HG02588 (cell line): ENCODE data around the gene LY86.

Experiments
- ATAC-seq: cut with Tn5 transposase; IDR thresholded peaks from one replicate; pipeline ENCODE4 v1.9.1; 2021; ENCODE audit warnings: mild to moderate bottlenecking, moderate library complexity; ENCODE audit not compliant: unreplicated experiment

Gene LY86

DNA sequence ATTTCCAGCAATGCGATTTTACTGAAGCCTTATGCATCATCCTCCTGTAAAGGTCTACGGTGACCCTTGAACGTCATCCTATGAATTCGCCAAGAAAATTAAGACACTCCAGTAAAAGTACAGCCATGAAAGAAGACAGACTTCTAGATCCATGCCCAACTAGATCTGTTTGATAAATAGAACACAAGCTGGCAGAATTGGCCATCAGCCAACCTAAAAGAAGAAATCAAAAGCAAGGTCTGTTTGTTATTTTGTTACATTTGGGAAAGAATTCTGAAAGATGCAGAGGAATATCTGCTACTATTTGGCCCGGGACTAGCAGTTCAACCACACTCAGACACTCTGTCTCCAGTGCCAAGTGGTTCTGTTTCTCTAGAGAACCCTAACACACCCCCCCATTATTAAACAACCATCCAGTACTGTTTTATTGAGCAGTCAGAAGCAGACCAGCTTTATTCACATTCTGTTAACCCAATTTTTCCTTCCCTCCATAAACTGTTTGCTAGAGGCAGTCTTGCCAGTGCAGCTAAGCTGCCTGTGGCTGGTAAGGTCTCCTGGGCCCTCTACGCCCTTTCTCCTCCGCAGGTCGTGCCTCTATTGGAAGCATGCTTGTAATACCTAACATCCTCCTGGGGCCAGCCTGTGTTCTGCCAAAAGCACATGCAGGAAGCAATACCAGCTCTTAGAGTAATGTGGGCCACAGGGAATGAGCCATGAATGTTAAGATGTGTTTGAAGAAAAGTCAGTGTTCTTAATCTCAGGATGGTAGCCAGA lies 30.7 kb downstream of the LY86 start:
- no peak for ATAC-seq

DNA sequence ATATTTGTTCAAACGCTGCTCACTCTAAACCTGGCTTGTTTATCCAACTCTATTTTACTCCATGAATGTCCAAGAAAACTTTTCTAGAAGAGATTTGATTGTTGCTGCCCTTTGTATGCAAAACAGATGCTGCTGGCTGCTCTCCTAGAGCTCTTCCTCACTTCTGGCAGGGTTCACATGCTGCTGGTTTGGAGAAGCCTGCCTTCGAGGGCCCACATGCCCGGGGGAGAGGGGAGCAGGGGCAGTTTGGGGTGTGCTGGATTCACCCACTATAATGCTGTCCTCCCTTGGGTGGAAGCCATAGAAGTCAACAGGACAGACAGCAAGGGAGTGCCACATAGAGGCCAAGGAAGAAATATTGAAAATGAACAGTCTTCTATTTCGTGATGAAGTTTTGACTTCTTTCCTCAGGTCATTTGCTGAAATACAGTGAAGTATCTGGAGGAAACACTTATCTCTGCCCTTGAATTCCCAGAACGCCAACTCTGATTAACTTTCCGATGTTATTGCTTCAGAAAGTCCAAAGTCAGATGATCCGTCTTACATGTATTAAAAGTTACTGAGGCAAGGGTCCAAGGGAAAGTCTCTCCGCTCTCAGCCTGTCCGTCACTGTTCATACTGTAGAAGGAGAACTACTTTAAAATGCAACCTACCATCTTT lies 32.4 kb downstream of the LY86 start:
- ATAC-seq: no peak

DNA sequence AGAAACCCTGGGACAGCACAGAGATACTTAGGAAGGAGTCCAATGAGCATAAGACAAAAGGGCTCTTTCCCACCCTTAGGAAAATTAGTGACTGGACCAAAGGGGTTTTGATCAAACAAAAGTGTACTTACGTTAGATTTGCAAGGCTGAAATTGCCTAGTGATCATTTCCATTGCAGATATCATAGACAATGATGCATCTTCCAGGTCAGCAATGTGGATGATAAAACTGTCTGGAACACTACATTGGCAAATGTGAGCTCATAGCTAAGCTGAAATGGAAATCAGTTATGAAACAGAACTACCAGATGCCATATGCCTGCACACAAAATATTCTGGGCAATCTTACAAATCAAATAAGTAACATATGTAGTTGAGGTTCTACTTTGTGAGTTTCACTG lies 34.0 kb downstream of the LY86 start:
- no peak for ATAC-seq

DNA sequence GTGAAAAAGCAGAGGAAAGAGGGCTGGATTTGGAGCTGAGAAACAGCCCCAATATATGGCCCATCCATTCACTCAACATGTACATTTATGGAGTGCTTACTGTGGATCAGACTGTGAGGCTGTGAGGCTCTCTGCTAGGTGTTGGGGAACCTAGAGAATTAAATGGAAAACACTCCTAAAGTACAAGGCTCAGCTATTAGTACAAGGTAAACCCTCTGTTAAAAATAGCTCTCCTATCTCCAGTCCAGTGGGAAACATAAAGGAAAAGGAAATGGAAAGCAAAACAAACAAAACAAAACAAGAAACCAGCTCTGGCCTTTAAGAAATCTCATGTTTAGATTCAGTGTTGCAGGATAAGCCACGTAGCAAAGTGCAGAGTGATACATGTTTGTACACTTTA lies 35.0 kb downstream of the LY86 start:
- ATAC-seq: no peak

DNA sequence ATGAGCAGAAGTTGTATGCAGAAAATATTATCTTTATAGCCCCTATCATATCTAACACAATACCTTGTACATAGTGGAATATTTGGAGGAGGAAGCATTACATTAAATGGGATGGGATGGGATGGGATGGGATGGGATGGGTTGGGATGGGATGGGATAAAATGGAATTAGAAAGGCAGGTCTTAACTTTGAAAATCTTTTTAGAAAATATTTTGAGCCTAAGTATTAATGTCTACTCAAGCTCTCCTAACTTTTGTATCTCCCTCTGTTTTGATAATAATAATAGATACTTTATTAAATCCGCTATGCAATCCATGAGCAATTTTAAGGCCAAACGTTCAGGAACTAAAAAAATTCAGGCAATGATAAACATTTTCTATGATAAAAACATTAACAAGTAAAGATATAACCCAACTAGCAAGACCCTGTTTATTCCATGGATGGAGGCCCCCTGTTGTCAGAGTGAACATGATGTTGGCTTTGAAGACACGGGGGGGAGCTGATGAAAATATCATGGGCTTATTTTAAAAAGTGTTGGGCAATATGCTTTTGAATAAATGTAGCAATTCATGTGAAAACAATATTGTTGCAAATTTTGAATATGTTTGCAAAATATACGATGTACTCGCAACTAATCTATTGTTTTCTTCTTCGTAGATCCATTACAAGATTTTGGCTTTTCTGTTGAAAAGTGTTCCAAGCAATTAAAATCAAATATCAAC lies 35.9 kb downstream of the LY86 start:
- ATAC-seq: no peak

DNA sequence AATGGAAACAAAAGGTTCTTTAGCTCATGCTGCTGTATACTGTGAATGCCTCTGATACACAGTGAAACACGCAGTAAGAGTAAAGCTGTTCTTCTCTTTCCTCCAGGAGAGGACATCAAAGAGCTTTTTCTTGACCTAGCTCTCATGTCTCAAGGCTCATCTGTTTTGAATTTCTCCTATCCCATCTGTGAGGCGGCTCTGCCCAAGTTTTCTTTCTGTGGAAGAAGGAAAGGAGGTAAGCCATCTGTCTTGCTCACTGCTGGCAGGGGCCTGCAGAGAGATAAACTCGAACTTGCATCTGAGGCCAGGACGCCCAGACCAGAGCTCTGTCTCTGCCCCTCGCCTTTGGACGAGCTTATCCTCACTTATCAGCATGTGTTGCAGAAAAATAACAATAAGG lies 37.7 kb downstream of the LY86 start:
- no peak for ATAC-seq

DNA sequence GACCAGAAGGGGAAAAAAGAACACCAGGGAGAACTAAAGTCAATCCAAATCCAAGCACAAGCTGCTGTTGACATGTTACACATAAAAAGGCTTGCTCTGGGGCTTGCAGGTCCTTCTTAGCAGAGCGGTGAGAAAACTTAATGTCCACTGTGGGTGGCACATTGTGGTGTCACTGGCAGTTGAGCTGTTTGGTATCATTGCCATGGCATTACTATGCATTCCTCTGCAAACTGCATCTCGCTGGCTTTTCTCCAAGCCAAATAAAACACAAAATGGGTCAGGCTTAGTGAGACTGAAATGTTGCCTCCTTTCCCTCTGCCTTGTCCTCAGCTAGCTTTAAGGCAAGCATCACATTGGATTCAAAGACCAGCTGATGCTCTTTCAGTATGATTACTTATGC lies 40.9 kb downstream of the LY86 start:
- no peak for ATAC-seq

DNA sequence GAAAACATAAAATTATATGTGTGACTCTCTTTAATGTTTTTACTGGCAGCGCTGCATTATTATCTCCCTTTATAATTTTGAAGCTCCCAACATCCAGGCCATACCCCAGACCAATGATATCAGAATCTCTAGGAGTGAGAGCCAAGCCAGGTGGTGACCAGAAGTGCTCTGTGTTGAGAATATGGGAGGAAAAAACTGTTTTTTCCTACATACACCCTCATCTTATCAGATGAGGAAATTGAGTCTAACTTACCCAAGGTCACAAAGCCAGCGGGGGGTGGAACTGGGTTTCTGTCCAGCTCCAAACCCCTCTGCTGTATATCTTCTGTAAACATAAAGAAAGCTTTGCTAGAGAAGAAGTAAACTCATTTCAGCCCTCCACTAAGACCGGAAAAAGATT lies 42.5 kb downstream of the LY86 start:
- ATAC-seq: no peak

DNA sequence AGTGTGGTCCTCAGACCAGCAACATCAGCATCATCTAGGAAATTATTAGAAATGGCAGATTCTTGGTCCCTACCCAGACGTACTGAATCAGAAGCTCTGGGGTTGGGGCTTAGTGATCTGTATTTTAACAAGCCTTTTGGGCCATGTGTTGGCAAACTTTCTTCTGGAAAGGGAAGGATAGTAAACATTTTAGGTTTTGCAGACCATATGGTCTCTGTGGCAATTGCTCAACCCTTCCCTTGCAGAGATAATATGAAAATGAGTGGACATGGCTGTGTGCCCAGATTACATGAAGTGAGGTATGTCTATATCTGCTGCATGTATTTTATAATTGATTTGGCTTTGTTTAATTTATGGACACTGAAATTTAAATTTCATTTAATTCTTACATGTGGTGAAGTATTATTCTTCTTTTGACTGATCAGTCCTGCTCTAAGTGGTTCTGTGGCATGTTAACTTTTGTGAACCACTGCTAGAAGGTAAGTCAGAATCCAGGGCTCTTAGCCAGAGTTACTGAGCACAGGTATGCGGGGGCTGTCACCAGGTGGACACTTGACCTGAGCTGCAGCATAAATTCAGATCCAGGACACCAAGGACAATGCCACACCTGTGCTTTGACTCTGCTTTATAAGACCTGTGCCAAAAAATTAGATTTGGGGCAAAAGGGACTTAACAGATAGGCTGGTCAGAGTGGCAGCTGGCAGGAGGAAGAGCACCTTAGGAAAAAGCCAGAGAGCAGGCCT lies 43.2 kb downstream of the LY86 start:
- ATAC-seq: no peak

DNA sequence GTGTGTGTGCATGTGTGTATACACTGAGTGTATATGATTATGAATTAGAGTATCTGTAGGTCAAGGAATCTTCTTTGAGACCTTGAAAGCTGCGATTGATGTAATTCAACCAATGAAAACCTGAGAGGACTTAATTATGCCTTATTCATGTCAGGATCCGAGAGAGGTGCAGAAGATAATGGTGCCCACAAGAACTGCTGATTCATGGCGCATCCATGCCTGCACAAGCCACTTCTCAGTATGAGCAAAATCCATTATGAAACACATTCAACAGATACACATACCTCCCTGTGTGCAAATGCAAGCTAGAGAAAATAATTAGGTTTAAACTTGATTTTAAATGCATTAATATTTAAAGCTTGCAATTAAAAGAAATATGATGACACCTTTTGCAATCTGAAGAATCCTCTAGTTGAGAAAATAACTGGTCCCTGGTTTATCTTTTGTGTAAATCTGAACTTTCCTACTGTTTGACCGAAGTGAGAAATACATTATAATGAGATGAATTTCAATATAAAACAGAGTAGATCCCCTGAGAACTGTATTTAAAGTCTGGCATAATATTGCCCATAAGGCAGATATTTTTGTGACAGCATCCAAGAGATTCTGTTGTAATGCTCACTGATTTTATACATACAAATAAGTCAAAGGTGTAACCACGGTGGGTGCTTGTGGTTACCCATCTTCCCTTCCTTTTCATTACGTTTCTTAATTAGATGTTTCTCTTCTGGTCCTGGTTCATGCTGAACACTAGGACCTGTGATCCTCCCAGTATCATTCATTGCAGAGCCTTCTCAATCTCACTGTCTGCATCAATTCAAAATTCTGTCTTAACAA lies 45.6 kb downstream of the LY86 start:
- ATAC-seq: no peak

DNA sequence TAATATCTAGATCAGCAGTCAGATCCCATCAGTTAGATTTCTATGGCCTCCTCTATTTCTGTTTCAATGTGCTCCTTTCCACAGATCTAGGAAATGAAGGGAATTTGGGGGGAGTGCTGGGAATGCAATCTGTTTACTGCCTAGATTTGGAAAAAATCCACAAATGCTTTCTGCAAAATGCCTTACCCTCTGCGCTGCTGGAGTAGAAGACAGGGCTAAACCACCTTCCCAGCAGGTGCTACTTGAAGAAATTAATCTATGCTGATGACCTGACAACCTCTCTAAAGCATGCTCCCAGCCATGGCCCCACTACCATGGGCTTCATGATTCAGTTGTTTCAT lies 46.2 kb downstream of the LY86 start:
- no peak for ATAC-seq

DNA sequence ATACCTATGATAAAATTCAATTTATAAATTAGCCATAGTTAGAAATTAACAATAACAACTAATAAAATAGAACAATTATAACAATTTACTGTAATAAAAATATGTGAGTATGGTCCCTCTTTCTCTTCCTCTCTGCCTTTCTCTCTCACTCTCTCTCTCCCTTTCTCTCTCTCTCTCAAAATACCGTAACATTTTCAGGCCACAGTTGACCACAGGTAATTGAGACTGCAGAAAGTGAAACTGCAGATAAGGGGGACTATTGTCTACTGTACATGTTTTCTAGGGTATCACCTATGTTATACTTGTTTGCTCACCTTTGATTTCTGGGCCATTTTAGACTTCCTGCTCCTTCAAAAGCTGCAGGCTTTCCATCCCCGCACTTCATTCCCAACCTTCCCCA lies 46.8 kb downstream of the LY86 start:
- no peak for ATAC-seq

DNA sequence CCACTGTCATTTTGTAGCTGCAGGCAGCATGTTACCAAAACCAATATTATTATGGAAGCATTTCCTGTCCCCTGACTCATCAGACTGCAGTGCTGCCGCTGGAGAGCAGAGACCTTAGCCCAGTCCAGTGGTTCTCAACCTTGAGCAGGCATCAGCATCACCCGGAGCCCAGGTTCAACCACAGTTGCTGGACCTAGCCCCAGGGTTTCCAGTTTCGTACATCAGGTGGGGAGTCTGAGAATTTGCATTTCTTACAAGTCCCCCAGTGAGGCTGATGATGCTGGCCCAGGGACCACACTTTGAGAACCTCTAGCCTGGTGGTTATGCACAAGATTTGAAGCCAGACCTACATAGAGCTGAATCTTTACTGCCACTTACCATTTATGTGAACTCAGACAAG lies 47.3 kb downstream of the LY86 start:
- peak; percentile 55 for ATAC-seq

DNA sequence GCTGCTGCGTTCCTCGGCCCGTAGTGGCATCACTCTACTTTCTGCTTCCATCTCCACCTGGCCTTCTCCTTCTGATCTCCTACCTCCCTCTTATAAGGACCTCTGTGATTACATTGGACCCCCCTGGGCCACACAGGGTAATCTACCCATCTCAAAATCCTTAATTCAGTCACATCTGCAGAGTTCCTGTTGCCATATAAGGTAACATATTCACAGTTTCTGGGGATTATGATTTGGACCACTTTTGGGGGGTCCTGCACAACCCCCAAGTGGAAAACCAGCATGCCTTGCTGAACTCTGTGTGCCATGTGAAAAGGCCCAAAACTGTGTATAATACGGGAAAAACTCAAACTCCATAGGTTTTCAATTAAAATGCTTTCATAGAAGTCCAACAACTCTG lies 51.1 kb downstream of the LY86 start:
- no peak for ATAC-seq

DNA sequence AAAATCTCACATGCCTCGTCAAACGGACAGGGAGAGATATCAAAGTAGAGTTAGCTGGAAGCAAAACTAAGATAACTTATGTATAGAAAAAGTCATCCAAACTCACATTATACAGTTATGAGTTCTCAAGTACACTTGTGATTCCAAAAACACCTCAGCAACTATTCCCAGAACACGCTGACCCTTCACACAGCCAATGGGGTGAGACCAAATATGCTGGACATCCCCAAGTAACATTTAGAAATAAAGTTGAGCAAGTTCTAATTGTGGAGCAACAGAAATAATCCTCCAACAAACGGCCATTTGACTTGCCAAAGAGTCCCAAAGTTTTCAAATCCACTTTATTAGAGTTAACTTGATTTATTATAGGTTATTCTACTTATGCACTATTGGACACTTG lies 52.4 kb downstream of the LY86 start:
- ATAC-seq: no peak

DNA sequence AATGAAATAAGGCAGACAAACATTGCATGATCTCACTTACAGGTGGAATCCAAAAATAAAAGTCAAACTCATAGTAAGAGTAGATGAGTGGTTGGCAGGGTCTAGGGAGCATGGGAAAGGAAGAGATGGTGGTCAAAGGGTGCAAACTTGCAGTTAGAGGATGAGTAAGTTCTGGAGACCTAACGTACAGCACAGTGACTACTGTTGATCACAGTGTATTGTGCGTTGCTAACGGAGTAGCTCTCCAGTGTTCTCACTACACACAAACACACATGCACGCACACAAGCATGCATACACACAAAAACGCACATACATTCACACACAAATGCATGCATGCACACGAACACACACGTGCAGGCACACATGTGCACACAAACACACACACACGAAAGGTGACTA lies 54.9 kb downstream of the LY86 start:
- peak; percentile 85 for ATAC-seq

DNA sequence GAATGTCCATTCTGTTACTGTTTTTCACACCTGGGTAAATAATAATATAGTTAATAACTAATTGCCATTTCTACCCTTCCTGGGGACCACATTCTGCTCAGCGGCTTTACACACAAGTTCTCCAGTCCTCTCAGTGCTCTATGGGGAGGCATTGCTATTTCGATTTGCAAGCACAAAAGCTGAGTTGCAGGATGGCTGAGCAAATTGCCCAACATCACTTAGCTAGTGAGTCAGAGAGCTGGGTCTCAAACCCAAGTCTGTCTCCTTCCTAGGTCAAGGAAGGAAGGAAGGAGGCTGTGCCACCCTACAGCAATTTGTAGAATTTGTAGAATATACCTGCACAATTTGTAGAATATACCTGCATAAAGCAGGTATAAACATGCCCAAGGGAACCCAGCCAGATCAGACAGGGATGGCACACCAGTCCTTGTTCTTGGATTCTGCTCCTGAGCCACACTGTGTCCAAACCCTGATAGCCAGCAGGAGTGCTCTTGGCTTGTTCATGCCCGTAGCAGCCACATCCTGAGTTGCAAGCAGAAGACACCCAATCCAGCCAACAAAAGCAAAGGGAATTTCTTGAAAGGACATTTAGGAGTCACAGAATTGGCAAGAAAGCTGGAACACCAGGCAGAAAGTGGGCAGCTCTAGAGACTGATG lies 56.9 kb downstream of the LY86 start:
- no peak for ATAC-seq

DNA sequence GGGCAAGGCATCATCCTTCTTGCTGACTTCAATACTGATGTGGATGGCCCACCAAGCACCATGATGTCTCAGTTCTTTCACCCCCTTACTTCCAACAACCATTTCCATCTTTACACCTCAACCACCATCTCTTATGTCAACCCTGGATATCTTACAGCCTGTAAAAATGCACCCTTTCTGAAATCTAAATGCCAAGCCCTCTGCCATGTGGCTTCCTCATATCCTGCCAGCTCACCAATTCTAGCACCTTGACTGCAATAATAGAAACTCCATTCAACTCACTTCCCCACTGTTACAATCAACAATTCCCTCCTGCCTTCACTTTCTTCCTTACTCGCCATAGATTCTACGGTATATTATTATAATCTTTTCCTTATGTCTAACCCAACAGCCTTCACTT lies 57.9 kb downstream of the LY86 start:
- ATAC-seq: no peak

DNA sequence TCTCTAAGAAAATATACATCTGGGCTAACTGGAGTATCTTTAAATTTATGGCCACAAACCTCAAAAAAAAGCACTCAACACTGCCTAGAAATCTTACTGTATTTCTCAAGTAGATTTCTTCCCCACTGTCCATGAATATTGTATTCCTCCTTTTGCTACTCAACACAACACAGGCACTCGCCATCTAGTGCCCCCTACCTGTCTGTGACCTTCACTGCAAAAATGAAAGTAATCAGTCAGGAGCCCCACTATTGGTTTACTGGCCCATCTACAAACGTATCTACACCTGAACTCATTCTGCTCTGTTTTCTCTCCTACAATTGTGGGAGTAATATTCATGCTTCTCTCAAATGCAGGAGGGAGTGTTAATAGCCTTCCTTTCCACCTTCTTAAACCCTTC lies 58.3 kb downstream of the LY86 start:
- ATAC-seq: no peak

DNA sequence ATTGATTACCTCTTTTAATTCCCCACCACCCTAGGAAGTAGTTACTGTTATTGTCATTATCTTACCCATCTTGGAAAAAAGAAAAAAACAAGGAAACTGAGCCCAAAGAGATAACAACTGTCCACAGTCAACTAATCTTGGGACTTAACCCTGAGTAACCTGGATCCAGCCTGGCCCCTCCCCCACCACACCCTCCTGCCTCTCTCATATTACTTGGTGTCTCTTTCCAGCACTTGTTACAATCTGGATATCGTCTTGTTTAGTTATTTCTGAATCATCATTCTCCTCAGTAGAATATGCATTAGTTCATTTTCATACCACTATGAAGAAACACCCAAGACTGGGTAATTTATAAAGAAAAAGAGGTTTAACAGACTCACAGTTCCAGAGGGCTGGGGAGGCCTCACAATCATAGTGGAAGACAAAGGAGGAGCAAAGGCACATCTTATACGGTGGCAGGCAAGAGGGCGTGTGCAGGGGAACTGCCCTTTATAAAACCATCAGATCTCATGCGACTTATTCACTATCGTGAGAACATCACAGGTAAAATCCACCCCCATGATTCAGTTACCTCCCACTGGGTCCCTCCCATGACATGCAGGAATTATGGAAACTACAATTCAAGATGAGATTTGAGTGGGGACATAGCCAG lies 60.3 kb downstream of the LY86 start:
- ATAC-seq: no peak
